ENCODE results near the gene PIK3C2B. TPM values are rescaled to one million over a fixed set of nuclear protein-coding genes. Genes with fewer than 3 reads are reported as not detected.

Gene PIK3C2B
- total RNA-seq, 1 experiment from 2014 or later = 0.29 TPM

- no peak for DNase-seq (ENCODE audit: low read depth)
These were observed 34.3 kb downstream of the PIK3C2B start for GRCh38 chr1:204460346-204460745.

GRCh38 chr1:204459706-204460105, 34.9 kb downstream of the PIK3C2B start:
- no peak for DNase-seq (ENCODE audit: low read depth)

- no peak for DNase-seq (ENCODE audit: low read depth)
These were observed 36.9 kb downstream of the PIK3C2B start for GRCh38 chr1:204457666-204458065.

DNA sequence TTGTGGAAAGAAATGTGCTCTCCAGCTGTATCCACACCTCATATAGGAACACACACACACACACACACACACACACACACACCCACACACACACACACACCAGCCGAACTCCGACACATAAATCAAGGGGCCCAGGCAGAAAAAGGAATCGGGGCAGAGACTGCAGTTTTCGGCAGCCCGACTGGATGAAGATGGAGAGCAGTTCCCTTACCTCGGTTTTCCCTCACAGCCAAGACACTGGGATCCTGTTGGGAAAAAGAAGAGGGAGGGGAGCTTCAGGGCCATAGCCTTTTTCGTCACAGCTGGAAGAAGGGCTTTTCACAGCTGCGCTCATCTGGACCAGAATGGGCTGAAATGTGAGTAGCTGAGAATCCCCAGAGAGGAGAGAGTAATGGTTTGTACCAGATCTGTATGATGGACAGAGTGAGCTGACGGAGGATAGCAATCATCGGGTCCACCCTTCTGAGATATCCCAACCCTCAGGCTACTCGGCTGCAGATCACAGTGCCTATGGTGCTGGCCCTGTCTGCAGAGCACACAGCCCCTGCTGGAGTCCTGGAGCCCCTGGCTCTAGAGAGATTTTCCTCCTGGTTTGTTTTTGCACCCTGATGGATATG, 37.7 kb downstream of the PIK3C2B start:
- no peak for DNase-seq (ENCODE audit: low read depth)

DNA sequence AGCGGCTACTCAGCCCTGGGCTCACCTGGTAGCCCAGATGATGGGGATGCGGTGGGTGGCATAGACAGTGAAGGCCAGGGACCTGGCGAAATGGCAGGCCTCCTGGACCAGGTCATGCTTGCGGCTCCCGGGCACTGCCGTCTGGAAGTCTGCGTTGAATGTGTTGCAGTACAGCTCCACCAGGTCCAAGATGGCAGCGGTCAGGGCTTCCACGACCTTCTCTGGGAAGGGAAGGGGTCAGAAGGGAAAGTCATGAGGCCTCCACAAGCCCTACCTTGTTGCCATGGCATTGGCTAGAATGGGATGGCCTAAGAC, 38.8 kb downstream of the PIK3C2B start:
- no peak for DNase-seq (ENCODE audit: low read depth)

- DNase-seq (ENCODE audit: low read depth) = no peak
These were observed 39.4 kb downstream of the PIK3C2B start for GRCh38 chr1:204455063-204455830.

DNA sequence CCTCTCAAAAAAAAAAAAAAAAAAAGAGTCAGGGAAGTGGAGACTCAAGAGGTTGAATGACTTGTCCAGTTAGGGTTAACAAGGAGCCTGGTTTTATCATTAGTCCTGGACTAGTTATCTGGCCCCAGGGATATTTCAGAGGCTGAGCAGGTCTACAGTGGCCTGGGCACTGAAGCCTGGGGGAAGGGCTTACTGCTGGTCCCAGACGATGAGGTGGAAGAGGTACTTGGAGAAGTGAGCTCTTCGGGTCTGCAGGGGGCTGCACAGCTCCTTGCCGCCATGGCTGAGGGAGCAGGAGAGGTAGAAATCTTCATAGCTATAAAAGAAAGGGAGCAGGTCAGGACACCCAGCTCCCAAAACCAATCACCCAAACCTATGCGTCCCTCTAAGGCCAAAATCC, 40.1 kb downstream of the PIK3C2B start:
- no peak for DNase-seq (ENCODE audit: low read depth)

DNA sequence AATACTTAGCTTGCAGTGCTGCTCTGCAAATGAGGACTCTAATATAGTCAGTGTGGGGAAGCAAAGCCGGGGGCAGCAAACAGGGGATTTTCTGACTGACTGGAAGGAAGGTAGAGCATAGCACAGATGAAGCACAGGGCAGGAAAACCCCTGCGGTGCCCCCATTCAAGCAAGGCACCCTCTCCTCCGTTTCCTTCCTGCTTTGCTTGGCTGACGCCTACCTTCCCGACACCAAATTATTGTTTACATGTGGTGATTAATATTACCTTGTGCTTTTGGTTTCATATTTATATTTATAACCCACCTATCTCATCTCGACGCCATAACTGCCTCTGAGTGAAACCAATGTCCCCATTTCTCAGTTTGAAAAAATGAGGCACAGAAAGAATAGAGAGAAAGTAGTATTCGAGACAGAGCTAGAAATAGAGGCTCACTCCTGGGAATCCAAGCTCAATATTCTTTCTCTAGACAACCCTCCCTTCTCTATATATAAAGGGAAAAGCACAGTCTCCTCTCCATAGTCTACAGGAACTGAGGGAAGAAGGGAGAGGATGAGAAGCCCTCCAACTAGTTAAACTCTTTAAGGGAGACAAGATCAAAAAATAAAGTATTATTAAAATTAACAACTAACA, 41.3 kb downstream of the PIK3C2B start:
- DNase-seq (ENCODE audit: low read depth) = no peak

- no peak for DNase-seq (ENCODE audit: low read depth)
These were observed 43.1 kb downstream of the PIK3C2B start for GRCh38 chr1:204451352-204452124.

- no peak for DNase-seq (ENCODE audit: low read depth)
These were observed 43.9 kb downstream of the PIK3C2B start for GRCh38 chr1:204450461-204451257.

GRCh38 chr1:204449678-204450280, 44.8 kb downstream of the PIK3C2B start:
- no peak for DNase-seq (ENCODE audit: low read depth)

DNA sequence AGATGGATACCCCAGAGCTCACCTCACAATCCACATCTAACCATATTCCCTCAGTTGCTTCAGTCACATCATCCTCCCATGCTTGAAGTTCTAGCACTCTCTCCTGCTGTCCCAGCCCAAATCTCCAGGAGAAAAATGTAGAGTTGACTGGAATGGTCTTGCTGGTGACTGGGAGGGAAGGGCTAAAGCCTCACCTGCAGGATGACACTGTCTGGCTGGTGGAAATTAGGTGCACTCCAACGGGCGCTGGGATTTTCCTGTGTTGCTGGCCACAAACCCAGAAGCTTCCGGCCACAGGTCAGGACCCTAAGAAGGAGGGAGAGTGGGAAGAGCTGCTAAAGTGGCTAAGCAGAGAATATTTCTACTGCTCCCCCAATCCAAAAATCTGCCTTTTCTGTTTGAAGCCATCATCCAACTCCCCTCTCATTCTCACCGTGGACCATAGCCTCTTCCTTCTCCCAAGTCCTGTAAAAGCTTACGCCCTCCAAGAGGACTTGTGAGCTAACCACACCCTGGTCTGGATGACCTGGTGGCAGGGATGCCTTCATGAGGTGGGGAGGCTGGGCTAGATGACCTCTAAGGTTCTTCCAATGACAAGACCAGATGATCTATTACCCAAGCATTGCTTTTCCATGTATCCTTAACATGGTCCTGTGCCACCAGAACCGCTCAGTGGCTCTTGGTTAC, 45.5 kb downstream of the PIK3C2B start:
- DNase-seq (ENCODE audit: low read depth) = no peak

DNA sequence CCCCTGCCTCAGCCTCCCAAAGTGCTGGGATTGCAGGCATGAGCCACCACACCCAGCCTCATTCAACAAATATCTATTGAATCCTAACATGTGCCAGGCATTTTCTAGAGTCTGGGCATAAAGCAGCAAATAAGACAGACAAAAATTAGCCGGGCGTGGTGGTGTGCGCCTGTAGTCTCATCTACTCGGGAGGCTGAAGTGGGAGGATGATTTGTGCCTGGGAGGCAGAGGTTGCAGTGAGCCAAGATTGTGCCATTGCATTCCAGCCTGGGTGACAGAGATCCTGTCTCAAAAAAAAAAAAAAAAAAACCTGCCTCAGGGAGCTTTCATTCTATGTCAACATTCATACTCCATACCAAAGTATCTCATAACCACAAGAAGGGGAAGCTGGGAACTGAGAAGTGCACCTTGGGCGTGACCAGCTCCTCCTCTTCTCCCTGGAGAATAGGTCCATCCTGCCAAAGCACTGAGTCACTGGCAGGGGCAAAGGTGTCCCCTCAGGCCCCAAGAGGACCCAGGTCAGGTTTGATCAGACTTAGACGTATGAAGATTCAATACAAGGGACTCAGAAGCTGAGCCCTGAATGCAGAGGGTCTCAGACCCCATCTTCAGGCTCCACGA, 46.2 kb downstream of the PIK3C2B start:
- DNase-seq (ENCODE audit: low read depth) = no peak

- no peak for DNase-seq (ENCODE audit: low read depth)
These were observed 46.9 kb downstream of the PIK3C2B start for GRCh38 chr1:204447736-204448135.

GRCh38 chr1:204447190-204447589, 47.4 kb downstream of the PIK3C2B start:
- no peak for DNase-seq (ENCODE audit: low read depth)

DNA sequence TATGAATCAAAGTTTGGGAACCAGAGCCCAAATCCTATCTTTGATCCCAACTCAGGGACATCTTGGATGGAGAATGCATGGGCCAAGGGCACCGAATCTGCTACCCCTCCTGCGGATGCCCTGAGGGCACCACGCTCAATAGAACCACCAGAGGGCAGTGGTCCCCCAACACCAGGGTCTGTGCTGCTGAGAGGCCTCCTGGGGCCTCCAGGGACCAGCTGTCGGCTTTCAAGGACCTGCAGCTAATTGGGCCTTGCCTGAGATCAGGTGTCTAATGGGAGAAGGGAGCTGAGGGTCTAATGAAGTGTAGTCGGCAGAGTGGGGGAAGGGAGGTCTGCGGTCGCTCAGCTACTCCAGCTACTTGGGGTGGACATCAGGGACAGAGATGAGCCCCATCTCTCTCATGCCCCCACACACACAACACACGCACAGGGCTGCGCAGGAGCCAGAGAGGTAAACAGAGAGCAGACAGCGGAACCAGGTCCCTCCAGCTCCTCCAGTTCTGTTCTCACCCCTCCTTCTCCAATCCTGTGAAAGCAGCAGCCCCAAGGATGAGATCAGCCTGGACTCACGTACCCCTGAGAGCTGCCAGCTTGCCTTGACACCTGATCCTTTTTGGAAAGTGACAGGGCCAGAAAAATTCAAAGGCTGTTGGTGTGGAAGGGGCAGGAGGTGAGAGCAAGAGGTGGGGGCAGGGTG, 48.0 kb downstream of the PIK3C2B start:
- DNase-seq (ENCODE audit: low read depth) = peak; percentile 58

DNA sequence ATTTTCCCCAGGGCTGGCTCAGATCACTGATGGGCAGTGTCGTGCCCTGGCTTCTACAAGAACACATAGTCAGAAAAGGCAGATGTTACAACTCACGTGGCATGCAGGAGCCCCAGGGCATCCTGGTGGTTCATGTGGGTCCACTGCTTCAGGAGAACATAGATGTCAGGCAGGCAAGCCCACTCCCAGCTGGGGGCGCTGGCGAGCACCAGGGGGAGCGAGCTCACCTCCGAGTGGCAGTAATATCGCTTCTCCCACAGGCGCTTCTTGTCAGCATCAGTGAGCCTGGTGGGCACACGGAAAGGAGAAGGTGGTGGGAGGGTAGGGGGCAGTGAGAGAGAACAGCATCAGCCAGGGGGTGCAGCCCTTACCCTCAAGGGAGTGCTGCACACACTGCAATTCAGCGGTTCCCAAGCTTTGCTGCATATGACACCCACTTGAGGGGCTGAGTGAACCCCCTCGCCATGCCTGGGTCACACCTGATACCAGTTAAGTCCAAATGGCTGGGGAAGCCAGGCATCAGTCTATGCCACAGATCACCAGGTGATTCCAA, 48.7 kb downstream of the PIK3C2B start:
- DNase-seq (ENCODE audit: low read depth) = peak; percentile 28

Data from LHCN-M2 (cell line).